Measurements from ENCODE around the gene CHST12. TPM values are rescaled to one million over a fixed set of nuclear protein-coding genes. Genes with fewer than 3 reads are reported as not detected.
"Not testable (repeated sequence)": the region's sequence is repeated elsewhere in the genome, so short reads cannot be mapped to it uniquely, and the experiment has no call there.

Gene CHST12
- total RNA-seq, 1 experiment from 2014 or later = 6.3 TPM

DNA sequence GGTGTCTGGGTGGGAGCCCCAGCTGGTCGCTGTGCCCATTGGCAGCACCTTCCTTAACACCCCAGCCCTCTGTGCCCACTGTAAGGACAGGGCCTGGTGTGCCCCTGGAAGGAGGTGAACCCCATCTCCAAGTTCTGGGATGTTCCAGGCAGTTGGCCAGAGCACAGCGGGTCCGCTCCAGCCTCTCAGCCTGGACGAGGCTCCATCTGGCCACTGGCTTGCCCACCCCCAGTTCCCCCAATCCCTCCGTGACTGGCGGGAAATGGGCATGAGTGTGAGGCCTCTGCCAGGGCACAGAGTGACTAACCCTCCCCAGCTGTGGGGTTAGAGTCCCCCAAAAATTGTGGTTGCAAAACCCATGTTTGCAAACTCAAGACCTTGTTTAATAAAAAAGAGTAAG lies 57.2 kb downstream of the CHST12 start:
- no peak for DNase-seq (ENCODE audit: low read depth)

DNA sequence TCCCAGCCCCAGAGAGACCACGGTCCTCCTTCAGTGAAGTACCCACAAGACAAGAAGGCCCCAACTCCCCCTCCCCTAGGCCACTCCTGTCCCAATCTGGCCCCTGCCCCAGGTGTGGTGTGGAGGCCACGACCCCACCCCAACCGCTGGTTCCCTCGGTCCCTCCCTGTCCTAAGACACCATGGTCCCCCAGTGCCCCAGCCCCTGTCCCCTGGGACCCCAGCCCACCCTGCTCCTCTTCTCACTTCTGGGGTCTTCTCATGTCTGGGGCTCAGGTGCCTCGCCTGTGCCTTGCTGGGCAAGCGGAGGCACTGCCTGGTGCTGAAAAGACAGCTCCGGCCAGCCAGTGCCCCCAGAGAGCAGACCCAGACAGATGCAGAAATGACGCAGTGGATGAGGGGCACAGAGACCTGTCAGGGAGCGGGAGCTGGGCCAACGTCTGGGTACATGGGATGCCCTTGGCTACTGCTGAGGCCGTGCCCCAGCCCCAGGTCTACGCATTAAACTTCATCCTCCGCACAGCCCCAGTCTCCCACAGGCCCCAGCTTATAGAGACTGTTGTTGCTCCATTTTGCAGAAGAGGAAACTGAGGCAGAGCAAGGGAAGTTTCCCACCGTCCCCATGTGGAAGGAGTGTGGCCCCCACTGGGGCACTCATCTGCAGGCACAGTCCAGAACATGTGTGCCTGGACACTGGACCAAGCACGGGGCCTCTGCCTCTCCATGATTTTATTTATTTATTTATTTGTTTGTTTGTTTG lies 58.0 kb downstream of the CHST12 start:
- DNase-seq (ENCODE audit: low read depth) = no peak

DNA sequence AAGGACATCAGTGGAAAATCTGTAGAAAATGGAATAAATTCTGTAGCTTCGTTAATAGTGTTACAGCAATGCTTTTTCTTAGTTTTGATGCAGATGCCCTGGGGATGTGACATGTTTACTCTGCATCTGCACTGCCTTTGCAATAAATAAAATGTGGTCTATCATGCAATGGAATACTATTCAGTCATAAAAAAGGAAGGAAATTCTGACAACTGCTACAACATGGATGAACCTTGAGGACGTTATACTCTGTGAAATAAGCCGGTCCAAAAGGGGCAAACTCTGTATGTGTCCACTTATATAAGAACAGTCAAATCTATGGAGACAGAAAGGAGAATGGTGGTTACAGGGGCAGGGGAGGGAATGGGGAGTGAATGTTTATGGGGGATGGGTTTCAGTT lies 59.3 kb downstream of the CHST12 start:
- DNase-seq (ENCODE audit: low read depth) = no peak

DNA sequence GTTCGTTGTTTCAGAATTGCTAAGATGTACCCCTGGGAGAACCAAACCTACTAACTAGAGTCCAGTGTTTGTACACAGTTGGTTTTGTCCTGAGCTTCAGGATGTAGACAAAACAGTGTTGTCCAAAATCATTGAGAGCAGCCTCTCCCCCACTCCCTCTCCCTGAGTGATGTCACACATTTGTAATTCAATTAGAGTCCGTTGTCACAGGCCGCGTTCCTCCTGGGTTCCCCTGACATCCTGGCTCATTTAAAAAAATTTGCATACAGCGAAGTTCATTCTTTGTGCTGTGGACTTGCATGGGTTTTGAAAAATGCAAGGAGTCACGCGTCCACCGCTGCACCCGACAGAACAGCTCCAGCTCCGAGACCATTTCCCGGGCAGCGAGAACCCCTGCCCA lies 62.5 kb downstream of the CHST12 start:
- DNase-seq (ENCODE audit: low read depth) = no peak

DNA sequence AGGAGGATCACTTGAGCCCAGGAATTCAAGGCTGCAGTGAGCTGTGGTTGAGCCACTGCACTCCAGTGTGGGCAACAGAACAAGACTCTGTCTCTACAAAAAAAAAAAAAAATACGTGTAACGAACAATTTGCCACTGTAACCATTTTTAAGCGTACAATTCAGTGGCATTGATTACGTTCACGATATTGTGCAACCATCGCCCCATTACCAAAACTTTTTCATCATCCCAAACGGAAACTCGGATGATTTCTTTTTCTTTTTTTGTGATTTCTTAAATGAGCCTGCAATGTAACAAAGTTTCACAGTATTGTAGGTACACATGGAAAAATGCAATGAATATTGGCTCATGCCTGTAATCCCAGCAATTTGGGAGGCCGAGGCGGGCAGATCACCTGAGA lies 63.3 kb downstream of the CHST12 start:
- no peak for DNase-seq (ENCODE audit: low read depth)

DNA sequence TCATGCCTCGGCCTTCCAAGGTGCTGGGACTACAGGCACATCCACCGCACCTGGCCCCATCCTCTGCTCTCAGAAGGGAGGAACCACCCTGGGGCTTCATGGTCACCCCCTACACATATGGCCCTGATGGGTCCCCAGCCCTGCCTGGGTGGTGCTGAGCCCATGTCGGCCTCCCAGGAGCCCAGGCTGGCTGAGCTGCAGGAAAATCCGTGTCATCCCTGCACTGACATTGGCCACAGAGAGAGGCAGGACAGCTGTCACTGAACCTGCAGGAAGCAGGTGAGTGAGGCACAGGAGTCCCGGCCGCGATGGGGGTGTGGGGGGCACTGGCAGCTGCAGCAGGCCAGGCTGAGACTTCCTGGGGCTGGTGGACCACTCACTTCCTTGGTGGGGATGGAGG lies 64.8 kb downstream of the CHST12 start:
- DNase-seq (ENCODE audit: low read depth) = no peak

DNA sequence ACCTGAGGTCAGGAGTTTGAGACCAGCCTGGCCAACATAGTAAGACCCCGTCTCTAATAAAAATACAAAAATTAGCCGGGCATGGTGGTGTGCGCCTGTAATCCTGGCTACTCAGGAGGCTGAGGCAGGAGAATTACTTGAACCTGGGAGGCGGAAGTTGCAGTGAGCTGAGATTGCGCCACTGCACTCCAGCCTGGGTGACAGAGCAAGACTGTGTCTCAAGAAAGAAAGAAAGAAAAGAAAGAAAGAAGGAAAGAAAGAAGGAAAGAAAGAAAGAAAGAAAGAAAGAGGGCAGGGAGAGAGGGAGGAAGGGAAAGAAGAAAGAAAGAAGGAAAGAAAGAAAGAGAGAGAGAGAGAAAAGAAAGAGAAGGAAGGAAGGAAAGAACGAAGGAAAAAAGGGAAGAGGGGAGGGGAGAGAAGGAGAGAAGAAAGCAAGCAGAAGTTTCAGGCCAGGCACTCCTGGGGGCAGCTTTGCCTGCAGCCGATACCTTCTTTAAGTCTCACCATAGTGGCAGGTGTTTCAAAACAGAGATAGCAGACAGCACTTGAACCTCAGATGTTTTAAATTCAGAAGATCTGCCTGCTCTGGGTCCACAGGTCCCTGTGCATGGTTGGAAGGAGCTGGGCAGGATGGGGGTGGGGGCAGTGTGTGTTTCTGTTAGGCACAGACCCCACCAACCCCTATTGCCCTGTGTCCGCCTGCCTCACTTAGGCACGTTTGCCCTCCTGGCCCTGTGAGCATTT lies 66.2 kb downstream of the CHST12 start:
- not testable (repeated sequence) for DNase-seq (ENCODE audit: low read depth)

DNA sequence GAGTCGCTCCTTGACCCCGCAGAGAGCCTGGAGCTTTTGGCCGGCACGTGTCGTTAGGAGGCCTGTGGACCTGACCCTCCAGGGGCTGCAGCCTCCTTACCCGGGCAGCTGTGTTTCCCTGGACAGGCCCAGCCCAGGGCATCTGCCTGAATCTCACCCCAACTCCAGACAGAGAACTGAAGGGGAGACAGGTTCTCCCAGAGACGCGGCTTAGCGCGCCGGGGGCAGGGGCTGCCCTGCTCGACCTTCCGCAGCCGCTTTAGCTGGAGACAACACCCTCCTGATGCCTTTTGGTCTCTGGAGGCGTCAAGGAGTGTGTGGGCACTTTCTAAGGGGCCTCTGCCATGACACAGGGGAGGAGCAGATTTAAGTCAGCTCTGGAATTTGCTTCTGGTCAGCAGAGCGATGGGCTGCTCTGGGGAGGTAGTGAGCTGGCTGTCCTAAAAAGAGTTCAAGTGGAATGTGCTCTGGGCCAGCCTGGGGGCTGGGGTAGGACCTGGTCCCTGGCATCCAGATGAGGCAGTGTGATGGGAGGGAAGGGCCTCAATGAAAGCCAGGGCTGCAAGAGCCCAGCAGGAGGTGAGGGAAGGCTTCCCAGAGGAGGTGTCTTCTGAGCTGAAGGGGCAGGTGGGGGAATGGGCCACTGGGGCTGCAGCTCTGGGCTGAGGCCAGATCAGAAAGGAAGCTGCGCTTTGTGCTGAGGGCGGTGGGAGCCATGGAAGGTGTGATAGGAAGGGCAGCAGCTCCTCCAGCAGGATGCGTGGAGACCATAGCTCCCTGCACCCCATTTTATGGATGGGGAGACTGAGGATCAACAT lies 67.0 kb downstream of the CHST12 start:
- no peak for DNase-seq (ENCODE audit: low read depth)

DNA sequence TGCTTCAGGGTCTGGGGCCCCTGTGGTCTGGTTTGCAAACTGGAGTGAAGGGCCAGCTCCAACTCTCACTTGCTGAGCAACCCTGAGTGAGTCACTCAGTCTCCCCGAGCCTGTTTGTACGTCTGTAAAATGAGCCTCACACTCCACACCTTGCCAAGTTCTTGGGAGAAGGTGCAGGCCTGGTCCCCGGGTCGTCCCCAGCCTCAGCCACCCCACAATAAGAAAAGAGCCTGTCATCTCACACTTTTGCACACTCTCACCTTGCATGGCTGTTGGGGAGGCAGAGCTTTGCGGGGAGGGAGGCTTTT lies 67.6 kb downstream of the CHST12 start:
- peak; percentile 65 for DNase-seq (ENCODE audit: low read depth)

DNA sequence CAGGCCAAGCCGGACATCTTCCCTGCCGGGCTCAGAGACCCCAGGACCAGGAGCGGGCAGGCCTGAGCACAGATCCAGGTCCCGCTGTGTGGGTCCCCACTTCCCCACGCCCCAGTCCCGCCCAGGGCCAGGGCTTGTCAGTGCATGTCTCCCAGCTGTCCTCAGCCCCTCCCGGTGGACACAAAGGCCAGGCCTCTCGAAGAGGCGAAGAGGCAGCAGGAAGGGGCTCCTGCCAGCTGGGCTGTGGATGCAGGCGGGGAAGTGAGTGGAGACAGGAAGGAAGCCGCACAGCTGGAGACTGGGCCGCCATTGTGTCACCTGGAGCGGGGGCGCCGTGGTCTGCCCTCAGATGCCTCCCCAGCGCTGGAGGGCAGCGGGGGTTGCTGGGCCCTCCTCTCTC lies 68.0 kb downstream of the CHST12 start:
- peak; percentile 62 for DNase-seq (ENCODE audit: low read depth)

DNA sequence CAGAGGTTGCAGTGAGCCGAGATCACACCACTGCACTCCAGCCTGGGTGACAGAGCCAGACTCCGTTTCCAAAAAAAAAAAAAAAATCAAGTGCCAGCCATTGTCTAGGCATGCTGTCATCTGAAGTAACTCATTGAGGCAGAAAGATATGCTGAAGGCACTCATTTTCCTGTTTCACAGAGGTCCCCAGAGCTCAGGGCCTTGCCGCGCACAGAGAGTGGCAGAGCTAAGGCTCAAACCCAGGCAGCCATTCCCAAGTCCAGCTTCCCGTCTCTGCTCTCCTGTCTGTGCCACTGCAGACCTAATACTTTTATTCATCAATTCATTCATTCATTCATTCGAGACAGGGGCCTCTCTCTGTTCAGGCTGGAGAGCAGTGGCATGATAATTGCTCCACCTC lies 69.3 kb downstream of the CHST12 start:
- no peak for DNase-seq (ENCODE audit: low read depth)

DNA sequence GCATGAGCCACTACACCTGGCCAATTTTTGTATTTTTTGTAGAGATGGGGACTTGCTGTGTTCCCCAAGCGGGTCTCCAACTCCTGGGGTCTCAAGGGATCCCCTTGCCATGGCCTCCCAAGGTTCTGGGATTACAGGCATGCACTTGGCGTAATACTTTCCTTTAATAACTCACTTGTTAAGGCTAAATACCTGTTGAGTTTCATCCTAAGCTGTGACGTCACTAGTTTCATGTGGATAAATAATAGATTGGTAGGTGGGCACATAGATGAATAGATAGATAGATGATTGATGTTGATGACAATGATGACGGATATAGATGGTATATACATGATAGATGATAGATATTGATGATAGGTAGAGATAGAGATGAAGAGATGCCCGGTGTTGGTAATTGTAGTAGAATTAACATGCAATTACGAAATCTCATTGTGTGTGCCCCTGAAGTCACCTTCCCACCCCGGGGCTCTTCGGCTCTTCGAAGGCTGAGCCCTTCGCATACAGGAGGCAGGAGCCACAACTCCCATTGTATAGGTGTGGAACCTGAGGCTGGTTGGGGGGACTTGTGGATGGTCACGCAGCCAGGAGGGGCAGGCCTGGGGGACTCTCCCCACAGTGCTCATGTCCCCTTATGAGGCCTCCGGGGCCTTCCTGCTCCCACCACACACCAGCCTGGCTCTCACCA lies 70.2 kb downstream of the CHST12 start:
- DNase-seq (ENCODE audit: low read depth) = no peak

DNA sequence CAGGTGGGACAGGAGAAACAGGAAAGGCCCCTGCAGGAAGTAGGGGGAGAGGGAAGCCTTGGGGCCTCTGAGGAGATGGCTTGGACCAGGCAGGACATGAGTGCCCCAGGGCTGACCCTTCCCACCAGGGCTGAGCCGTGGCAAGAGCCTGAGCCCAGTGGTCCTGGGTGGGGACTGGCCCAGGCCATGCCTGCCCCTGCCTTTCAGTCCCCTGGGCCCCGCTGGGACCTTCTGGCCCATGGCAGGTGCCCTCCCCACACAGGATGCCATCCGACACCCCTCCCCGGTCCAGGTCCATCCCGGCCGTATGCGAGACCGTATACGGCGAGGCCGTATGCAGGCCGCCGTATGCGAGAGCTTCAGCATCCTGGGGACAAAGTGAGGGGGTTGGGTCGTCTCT lies 70.8 kb downstream of the CHST12 start:
- DNase-seq (ENCODE audit: low read depth) = no peak

DNA sequence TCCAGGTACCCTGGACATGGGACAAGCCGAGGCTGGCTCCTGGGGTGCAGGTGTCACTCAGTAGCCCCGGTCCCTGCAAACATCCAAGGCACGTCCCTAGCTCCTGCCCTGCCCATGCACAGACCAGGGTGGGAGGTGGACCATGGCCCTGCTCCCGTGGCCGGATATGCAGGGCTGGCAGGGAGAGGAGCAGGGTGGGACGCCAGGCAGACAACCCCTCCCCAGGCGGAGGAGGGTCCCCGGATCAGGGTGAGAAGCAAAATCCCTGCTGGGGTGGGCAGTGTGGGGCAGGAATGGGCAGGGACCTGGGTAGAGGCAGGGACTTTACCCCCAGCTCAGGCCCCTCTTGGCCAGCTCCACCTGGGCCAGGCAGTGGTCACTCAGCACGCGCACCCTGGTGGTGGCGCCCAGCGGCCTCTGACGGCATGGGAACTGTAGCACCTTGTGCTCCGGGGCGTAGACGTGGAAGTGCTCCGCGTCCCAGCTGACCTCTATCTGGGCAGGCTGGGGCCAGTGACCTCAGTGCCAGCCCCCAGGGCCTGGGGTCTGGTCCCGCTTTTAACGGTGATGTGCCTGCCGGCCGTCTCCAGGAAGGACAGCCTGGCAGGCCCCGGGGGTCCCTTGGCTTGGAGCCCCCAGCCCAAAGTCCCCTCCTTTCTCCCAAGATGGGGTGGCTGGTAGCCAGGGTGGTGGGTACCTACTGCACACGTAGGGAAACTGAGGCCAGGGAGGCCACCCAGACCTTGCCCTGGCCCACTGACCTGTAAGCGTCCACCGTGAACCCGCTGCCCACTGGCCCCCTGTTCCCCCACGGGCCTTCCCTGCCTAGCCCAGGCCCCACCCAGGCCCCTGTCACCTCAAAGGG lies 71.6 kb downstream of the CHST12 start:
- no peak for DNase-seq (ENCODE audit: low read depth)

DNA sequence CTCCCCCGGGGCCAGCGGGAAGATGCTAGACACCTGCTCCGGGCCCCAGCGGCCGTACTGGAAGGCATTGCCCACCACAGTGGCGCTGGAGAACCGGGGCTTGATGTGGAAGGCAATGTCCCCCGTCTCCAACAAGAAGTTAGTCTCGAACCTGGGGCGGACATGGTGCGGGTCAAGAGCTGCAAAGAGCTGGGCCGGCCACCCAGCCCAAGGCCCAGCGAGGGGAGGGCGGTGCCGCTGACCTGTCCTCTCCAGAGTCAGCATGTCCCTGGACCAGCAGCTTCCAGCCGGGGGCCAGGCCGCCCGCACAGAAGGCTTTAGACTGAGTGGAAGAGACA lies 72.2 kb downstream of the CHST12 start:
- DNase-seq (ENCODE audit: low read depth) = no peak

DNA sequence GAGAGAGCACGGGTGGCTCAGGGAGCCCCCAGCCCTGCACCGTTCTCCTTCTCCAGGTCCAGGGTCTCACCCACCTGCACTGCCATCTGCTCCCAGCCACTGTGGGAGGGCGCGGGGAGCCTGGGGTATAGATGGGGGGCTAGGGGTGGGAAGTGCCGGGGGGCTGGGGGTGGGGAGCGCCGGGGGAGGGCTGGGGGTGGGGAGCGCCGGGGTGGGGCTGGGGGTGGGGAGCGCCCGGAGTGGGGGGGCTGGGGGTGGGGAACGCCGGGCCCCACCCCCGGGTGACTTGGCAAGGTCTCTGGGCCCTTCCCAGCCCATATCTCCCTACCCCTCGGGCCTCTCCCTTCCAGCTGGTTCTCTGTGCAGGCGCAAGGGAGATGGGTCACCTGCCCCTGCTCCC lies 72.9 kb downstream of the CHST12 start, which contains the start of gene GRIFIN:
Gene GRIFIN, minus strand, starts transcription at position 101 of the 400 bp plus-strand sequence. Its CDS starts 15 bp downstream, at position 86.
- no peak for DNase-seq (ENCODE audit: low read depth)

DNA sequence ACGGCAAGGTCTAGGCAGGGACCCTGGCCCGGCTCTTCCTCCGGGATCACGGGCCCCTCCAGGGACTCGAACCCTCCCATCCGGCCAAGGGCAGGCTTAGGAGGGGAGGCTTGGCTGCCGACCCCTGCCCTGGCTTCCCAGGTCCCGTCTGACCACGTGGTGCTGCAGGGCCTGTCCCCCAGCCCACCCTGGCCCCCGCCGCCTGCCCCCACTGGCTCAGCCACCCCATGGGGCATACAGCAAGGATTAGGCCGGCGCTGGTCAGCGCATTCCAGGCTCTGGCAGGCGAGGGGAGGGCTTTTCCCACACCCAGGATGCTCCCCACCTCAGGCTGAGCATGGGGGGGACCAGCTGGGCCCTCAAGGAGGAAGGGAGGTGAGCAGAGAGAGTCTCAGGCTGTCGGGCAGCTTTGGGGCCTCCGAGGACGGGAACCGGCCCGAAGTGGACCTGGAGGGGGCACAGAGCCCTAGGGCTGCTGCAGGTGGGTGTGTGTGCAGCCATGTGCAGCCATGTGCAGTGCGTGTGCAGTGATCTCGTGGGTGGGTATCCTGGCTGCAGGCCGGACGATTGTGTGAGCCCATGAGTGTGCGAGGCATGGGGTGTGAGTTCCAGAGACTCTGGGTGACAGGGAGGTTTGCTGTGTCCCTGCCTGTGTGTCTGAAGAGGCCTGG lies 73.5 kb downstream of the CHST12 start:
- DNase-seq (ENCODE audit: low read depth) = no peak

DNA sequence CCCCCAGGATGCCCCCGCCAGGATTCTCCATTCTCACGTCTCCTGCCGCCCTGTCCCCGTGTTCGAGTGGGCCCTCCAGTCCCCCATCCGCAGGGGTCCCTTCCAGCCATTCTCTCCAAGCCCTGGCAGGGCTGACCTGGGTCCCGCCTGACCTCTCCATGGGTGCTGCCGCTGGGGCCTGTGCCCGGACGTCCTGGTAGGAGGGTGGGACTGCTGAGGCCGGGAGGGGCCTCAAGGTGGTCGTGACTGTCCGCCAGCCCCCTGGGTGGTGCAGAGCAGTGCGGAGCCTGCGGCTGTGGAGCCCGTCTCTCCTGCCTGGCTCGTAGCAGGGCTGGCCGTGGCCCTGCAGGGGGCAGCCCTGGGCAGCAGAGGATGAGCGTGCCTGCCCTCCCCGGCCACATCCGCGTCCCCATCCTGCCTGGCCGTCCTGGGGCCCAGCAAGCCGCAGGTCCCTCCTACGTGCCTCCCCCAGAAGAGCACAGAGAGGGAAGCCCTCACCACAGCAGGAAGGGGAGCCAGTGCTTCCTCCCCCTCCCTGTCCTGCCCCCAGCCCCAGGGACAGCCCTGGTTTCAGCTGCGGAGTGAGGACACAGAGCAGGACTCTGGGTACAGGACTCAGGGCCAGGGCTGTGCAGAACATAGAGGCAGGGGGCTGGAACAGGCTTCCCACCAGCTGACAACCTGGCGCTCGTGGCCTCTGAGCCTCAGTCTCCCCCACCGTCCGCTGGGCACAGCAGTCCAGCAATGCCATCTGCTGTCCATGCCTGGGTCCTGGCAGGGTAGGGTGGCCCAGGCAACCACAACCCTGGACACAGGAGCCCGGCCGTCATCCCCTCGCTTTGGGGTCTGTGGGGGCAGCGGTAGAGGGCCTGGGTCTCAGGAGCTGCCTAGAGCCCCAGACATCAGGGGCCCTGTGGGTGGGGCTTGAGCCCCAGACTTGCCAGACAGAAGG lies 74.3 kb downstream of the CHST12 start:
- peak; percentile 87 for DNase-seq (ENCODE audit: low read depth)

DNA sequence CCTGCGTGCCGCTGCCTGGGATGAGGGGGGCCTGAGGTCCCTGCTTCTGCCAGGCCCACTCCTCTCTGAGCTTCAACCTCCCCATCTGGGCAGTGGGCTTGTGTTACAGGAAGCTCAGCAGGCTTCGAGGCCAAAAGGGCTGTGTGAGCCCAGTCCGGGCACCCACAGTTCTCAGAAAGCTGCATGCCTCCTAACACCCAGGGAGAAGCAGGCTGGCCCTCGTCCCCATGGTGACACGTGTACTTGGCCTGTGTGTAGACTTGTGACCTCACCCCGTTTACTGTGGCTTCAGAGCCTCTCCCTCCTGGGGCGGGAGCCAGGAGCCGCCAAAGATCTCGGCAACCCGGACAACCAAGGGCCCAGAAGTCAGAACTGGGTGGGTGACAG lies 75.0 kb downstream of the CHST12 start:
- peak; percentile 84 for DNase-seq (ENCODE audit: low read depth)
